Neural progenitor cell (in vitro differentiated cells): ENCODE results near the gene PLA2G5.
A peak's percentile ranks its signal among the peaks of the same experiment; 100 is the strongest.

Source experiments
- EZH2 ChIP-seq: fragments of 200-600 bp; sonication (generic); IDR thresholded peaks from 2 replicates; pipeline ENCODE4 v1.6.1; 2017; ENCODE audit warnings: antibody characterized with exemption, mild to moderate bottlenecking, moderate library complexity
- EZH2phosphoT487 ChIP-seq: fragments of 200-600 bp; sonication (generic); IDR thresholded peaks from 2 replicates; pipeline ENCODE4 v1.6.1; 2017; ENCODE audit warnings: antibody characterized with exemption
- TF ChIP-seq, protein P1 (sequence below): fragments of 200-600 bp; sonication (generic); IDR thresholded peaks from 2 replicates; pipeline ENCODE4 v1.5.1; 2017; ENCODE audit warnings: antibody characterized with exemption, mild to moderate bottlenecking

DNA sequence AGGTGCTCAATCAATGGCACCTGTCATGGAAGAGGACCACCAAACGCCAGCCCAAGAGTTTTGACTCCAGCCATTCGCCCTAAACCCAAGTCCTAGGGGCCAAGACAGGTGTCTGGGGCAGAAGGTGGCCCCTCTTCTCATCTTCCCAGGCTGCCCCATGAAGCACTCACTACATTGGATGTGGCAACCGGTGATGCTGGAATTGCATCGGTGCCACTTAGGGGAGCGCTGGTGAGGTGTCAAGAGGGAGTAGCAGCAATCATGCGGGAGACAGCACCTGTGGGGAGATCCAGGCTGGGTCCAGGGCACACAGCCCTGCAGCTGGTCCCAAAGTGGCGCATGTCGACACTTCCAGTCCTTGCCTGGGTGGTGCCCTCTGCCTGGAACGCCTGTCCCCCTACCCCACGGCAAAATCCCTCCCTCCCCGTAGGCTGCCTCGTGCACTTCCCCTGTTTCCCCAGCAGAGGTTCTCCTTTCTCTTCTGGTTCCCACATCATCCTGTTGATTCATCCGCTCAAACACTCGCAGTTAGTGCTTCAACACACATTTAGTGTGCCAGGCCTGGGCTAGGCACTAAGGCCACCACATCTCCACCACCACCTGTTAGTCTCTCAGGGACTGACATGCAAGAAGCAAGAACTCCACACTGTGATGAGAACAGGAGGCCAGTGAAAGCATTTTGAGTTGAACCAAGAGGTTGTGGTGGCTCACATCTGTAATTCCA lies 30.8 kb downstream of the PLA2G5 start:
- TF ChIP-seq, protein P1, sequence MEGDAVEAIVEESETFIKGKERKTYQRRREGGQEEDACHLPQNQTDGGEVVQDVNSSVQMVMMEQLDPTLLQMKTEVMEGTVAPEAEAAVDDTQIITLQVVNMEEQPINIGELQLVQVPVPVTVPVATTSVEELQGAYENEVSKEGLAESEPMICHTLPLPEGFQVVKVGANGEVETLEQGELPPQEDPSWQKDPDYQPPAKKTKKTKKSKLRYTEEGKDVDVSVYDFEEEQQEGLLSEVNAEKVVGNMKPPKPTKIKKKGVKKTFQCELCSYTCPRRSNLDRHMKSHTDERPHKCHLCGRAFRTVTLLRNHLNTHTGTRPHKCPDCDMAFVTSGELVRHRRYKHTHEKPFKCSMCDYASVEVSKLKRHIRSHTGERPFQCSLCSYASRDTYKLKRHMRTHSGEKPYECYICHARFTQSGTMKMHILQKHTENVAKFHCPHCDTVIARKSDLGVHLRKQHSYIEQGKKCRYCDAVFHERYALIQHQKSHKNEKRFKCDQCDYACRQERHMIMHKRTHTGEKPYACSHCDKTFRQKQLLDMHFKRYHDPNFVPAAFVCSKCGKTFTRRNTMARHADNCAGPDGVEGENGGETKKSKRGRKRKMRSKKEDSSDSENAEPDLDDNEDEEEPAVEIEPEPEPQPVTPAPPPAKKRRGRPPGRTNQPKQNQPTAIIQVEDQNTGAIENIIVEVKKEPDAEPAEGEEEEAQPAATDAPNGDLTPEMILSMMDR, result peak; percentile 73
- TF ChIP-seq EZH2, result no peak
- no peak for TF ChIP-seq EZH2phosphoT487
